T-helper 2 cell treated with Interferon-gamma antibody and Interleukin-4, amounts not matched to agents 5 μg/mL and 100 μg/mL, for 36 hours (primary cell): Measurements from ENCODE around the gene FBXO11.

Source experiments
- DNase-seq: peaks from one replicate; pipeline ENCODE4 v3.0.0; 2021; ENCODE audit warnings: low spot score
- H3K27ac Mint-ChIP-seq: one replicate; pipeline ENCODE4 v1.8.0; 2021; ENCODE audit warnings: mild to moderate bottlenecking, mixed read lengths
- H3K27me3 Mint-ChIP-seq: one replicate; pipeline ENCODE4 v1.8.0; 2021; ENCODE audit warnings: low read depth, mixed read lengths
- H3K36me3 Mint-ChIP-seq: one replicate; pipeline ENCODE4 v1.8.0; 2021; ENCODE audit warnings: low read depth, mixed read lengths
- H3K4me1 Mint-ChIP-seq: one replicate; pipeline ENCODE4 v1.8.0; 2021; ENCODE audit warnings: low read depth, mixed read lengths
- H3K4me3 Mint-ChIP-seq: one replicate; pipeline ENCODE4 v1.8.0; 2022; ENCODE audit warnings: mild to moderate bottlenecking, moderate library complexity, mixed read lengths
- H3K9me3 Mint-ChIP-seq: one replicate; pipeline ENCODE4 v1.8.0; 2021; ENCODE audit warnings: mixed read lengths

The FBXO11 gene

DNA sequence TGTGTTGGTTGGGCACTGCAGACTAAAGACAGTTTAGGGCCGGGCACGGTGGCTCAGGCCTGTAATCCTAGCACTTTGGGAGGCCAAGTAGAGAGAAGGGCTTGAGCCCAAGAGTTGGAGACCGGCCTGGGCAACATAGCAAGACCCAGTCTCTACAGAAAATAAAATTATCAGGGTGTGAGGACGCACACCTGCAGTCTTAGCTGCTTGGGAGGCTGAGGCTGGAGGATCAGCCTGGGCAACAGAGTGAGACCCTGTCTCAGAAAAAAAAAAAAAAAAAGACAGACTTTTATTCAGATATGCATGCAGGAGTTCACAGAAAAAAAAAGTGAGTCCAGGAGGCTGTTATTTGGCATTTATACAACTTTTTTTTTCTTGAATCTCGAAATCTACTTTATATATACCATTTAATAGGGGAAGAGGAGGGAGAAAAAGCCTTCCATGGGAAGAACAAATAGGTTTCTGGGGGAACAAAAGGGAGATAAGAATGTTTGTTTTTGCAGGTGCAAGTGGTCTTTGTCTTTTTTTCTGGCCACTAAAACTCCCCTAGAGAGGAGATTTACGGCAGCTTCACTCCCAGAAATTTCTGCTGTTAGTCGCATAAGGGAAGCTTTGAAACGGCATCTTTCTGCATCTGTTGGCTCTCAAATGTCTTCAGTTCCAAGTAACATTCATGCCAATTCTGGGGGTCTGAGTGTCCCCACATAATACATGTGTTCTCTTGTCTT lies 127.4 kb downstream of the FBXO11 start:
- Mint-ChIP-seq H3K9me3 (no peaks in the 10 kb centered on the region), H3K36me3 (no peaks in the 10 kb centered on the region), H3K27ac (no peak overlapping the region), H3K4me3 (no peak overlapping the region), H3K4me1 (peaks cover 4% of the 10 kb centered on the region), H3K27me3 (peaks cover 5% of the 10 kb centered on the region)
- no peak for DNase-seq

DNA sequence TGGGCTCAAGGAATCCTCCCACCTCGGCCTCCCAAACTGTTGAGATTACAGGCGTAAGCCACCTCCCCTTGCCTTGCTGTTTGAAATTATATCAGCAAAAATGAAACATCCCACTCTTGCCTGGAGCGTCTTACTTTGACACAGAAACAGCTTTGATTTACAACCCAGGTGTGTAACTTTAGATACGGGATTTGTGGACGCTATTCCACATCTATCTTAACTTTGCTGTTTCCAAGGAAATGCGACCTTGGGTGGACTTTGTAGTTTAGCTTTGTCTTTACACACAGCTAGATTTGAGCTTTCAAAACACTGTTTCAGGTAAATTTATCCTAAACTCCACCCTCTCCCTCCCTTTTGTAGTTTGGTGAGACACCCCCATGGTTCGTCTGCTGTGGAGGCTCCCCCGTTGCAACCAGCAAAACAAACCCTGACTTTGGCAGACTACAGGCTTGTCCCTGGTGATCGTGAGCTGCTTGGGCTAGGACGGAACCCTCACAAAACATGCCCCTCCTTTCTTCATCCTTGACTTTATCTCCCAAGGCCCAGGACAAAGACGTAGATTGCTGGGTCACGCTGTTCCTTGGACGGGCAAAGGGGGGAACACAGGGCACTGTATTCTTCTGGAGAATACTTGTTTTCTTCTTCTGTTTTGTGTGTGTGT lies 128.9 kb downstream of the FBXO11 start:
- Mint-ChIP-seq H3K36me3 (no peaks in the 10 kb centered on the region), H3K4me1 (peaks cover 4% of the 10 kb centered on the region), H3K4me3 (no peak overlapping the region), H3K9me3 (no peaks in the 10 kb centered on the region), H3K27me3 (peaks cover 5% of the 10 kb centered on the region), H3K27ac (no peak overlapping the region)
- DNase-seq, result no peak

DNA sequence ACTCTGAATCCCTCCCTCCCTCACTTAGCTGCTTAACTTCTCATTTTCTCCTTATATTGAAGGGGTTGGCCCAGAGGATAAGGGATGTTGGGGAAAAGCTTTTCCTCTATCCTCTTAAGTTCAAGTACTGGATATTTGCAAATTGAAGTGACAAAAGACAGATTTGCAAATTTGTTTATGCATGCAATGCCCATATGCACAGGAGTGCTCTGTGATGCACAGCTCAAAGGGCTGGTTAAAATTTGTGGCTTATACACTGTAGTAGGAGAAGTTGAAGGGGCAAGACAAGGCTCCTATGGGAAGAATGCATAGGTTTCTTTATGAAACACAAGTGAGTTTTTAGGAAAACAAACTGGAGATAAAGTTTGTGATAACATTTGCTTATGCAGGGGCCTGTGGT lies 131.7 kb downstream of the FBXO11 start:
- Mint-ChIP-seq H3K9me3 (no peaks in the 10 kb centered on the region), H3K4me3 (no peak overlapping the region), H3K27ac (no peak overlapping the region), H3K27me3 (peaks cover 5% of the 10 kb centered on the region), H3K4me1 (peaks cover 4% of the 10 kb centered on the region), H3K36me3 (no peaks in the 10 kb centered on the region)
- no peak for DNase-seq

DNA sequence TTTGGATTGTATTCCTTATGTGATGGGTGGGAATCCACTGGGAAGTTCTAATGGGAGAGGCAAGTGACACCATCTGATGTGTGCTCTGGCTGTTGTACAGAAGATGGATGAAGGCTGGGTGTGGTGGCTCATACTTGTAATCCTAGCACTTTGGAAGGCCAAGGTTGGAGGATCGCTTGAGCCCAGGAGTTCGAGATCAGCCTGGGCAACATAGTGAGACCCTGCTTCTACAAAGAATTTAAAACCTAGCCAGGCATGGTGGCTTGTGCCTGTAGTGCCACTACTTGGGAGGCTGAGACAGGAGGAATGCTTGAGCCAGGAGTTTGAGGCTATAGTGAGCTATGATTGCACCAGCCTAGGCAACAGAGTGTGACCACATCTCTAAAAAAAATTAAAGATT lies 134.0 kb downstream of the FBXO11 start:
- no peaks in the 10 kb centered on the region for H3K9me3 Mint-ChIP-seq
- H3K27me3 Mint-ChIP-seq, result peaks cover 5% of the 10 kb centered on the region
- H3K36me3 Mint-ChIP-seq, result no peaks in the 10 kb centered on the region
- DNase-seq, result no peak
- no peak overlapping the region for H3K27ac Mint-ChIP-seq
- H3K4me3 Mint-ChIP-seq, result no peak overlapping the region
- peaks cover 7% of the 10 kb centered on the region for H3K4me1 Mint-ChIP-seq

DNA sequence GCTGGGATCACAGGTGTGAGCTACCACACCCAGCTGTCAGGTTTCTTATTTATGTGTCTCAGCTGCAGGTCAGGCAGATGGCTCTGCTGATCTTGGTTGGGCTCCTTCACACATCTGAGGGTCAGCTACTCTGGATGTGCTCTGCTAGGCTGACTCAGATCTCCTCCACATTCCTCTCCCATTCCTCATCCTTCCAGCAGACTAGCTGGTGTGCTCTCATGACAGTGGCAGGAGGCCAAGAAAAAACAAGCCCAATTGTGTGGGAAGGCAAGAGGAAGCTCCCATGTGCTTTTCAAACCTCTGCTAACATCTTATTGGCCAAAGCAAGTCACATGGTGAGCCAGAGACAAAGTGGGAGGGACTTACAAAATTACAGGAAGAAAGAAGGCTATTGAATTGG lies 135.1 kb downstream of the FBXO11 start:
- H3K27me3 Mint-ChIP-seq, result peaks cover 5% of the 10 kb centered on the region
- H3K36me3 Mint-ChIP-seq, result no peaks in the 10 kb centered on the region
- peaks cover 7% of the 10 kb centered on the region for H3K4me1 Mint-ChIP-seq
- no peak for DNase-seq
- H3K4me3 Mint-ChIP-seq, result no peak overlapping the region
- H3K9me3 Mint-ChIP-seq, result no peaks in the 10 kb centered on the region
- H3K27ac Mint-ChIP-seq, result no peak overlapping the region

DNA sequence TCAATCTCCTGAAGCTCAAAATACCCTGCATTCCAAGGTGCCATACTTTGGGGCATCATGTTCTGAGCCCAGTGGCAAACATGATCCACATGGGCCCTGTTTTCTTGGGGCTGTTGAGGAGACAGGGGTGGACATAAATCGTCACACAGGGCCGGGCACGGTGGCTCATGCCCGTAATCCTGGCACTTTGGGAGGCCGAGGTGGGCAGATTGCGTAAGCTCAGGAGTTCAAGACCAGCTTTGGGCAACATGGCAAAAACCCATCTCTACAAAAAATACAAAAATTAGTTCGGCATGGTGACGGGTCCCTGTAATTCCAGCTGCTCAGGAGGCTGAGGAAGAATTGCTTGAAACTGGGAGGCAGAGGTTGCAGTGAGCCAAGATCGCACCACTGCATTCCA lies 137.0 kb downstream of the FBXO11 start:
- H3K4me3 Mint-ChIP-seq, result no peak overlapping the region
- no peak for DNase-seq
- no peaks in the 10 kb centered on the region for H3K9me3 Mint-ChIP-seq
- no peaks in the 10 kb centered on the region for H3K36me3 Mint-ChIP-seq
- H3K27me3 Mint-ChIP-seq, result no peaks in the 10 kb centered on the region
- peaks cover 7% of the 10 kb centered on the region for H3K4me1 Mint-ChIP-seq
- no peak overlapping the region for H3K27ac Mint-ChIP-seq

DNA sequence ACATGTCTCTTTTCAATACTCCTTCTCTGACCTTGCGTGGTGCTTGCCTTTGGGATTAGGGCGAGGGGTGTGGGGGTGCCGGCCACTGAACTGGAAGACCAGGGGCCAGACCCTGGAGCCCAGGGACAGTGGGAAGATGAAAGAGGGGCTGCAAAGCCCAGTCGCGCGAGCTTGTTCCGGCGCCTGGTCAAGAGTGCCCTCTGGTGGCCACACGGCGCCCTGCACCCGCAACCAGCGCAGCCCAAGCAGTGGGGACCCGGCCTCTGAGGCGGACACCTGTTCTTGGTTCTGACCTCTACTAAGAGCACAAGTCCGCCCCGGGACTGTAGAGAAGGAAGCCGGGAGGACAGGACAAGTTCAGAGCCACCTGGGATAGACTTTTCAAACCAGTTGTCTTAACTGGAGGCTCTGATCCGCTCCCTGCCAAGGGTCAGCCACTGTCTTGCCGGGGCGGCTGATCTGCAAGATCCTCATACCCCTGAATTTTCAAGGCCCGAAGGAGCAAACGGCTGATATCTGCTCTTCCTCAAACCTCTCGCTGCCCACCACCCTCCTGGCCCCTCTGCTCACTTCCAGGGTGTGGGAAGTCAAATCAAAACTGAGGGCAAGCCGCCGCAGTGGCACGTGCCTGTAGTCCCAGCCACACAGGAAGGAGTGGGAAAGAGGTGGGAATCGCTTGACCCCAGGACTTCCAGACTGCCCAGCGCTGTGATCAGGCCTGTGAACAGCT lies 138.3 kb downstream of the FBXO11 start:
- no peaks in the 10 kb centered on the region for H3K9me3 Mint-ChIP-seq
- H3K36me3 Mint-ChIP-seq, result no peaks in the 10 kb centered on the region
- peak; percentile 57 for DNase-seq
- H3K4me3 Mint-ChIP-seq, result peak overlapping the region; percentile 71
- H3K27ac Mint-ChIP-seq, result peak overlapping the region; percentile 31
- no peaks in the 10 kb centered on the region for H3K27me3 Mint-ChIP-seq
- H3K4me1 Mint-ChIP-seq, result peaks cover 7% of the 10 kb centered on the region

DNA sequence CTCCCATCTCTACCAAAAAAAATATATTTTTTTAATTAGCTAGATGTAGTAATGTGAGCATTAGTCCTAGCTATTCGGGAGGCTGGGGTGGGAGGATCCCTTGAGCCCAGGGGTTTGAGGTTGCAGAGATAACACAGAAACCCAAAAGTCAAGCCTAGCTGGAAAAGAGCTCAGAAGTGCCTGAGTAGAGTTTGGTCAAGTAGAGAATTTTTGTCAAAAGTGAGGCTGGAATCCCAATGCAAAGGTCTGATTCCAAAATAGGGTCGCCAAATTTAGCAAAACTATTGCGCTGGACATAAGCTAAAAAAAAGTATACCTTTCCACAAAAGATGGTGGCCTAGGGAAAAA lies 138.8 kb downstream of the FBXO11 start:
- no peak for DNase-seq
- Mint-ChIP-seq H3K27ac (no peak overlapping the region), H3K36me3 (no peaks in the 10 kb centered on the region), H3K27me3 (no peaks in the 10 kb centered on the region), H3K4me1 (peaks cover 7% of the 10 kb centered on the region), H3K4me3 (no peak overlapping the region), H3K9me3 (no peaks in the 10 kb centered on the region)

DNA sequence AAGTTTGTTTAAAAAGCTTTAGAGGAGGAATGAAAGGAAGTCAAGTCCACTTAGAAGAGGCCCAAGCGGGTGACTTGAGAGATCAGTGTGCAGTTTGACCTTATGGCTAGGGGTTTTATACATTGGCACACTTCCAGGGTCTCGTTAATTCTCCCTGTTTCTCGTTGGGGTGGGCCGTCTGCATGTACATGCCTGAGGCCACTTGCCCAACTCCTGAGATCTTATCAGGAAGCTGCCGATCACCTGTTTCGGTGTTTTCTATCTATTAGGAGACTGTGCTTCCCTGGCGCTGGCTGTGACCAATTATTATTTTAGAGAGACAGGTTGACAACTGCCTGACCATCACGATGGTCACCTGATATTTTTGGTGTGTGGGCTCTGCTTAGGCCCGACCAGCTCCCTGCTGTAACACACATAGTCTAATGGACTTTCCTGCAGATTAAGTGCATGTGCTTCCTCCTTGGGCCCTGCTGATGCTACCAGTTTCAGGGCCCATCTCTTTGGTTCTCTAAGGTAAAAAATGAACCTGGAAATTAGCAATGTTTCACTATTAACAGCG lies 154.4 kb downstream of the FBXO11 start:
- Mint-ChIP-seq H3K4me1 (peaks cover 5% of the 10 kb centered on the region), H3K9me3 (peaks cover 3% of the 10 kb centered on the region), H3K36me3 (no peaks in the 10 kb centered on the region), H3K27ac (no peak overlapping the region), H3K4me3 (no peak overlapping the region), H3K27me3 (no peaks in the 10 kb centered on the region)
- DNase-seq, result no peak

DNA sequence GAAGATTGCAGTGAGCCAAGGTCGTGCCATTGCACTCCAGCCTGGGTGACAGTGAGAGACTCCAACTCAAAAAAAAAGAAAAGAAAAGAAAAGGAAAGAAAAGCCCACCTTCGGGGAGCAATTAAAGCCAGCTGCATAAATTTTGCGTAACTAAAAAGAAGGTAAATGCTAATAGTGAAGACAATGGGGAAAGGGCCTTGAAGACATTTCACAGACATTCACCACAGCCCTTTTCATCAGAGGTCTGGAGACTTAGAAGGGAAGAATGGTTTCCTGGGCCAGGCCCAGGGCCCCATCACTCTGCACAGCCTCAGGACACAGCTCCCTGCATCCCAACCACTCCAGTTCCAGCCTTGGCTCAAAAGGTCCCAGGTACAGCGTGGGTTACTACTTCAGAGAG lies 158.4 kb downstream of the FBXO11 start:
- H3K36me3 Mint-ChIP-seq, result no peaks in the 10 kb centered on the region
- no peak for DNase-seq
- peaks cover 5% of the 10 kb centered on the region for H3K4me1 Mint-ChIP-seq
- H3K4me3 Mint-ChIP-seq, result no peak overlapping the region
- peaks cover 7% of the 10 kb centered on the region for H3K9me3 Mint-ChIP-seq
- peaks cover 8% of the 10 kb centered on the region for H3K27me3 Mint-ChIP-seq
- H3K27ac Mint-ChIP-seq, result no peak overlapping the region

DNA sequence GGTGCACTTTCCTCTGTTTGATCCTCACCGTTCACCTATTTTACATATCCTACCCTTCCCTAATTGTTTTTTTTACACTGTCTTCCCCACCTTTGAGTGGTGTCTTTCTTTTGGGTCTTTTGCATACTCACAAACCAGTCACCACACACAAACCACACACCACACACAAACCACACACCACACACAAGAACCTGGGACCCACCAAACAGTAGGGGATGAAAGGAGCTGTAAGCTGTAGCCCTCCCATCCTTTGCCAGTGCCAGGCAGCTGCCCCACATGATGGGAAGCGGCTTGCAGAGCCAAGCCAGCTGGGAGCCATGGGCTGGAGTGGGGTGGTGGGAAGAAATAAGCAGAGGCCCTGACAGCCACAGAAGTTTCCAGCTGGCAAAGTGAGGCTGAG lies 162.2 kb downstream of the FBXO11 start:
- no peak overlapping the region for H3K27ac Mint-ChIP-seq
- H3K4me3 Mint-ChIP-seq, result no peak overlapping the region
- peaks cover 7% of the 10 kb centered on the region for H3K9me3 Mint-ChIP-seq
- no peak for DNase-seq
- peaks cover 2% of the 10 kb centered on the region for H3K4me1 Mint-ChIP-seq
- no peaks in the 10 kb centered on the region for H3K36me3 Mint-ChIP-seq
- H3K27me3 Mint-ChIP-seq, result peaks cover 8% of the 10 kb centered on the region

DNA sequence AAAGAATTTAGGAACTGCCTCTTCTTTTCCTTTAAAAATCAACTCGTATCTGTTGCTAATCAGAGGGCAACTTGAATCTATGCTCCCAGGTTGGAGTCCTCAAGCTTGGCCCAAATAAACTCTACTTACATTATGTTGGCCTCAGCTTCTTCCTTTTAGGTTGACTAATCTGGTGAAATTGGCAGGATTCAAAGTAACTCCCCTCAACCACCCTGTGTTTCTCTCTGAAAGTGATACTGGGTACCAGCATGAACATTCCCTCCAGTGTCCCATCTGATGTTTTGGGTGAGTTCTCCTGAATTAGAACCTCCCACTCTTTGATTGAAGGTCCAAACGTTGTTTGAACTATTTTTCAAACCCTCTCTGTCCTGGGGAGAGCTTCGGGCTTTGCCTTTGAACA lies 164.7 kb downstream of the FBXO11 start:
- no peak for DNase-seq
- H3K9me3 Mint-ChIP-seq, result peaks cover 1% of the 10 kb centered on the region
- H3K36me3 Mint-ChIP-seq, result no peaks in the 10 kb centered on the region
- no peak overlapping the region for H3K4me3 Mint-ChIP-seq
- no peak overlapping the region for H3K27ac Mint-ChIP-seq
- H3K4me1 Mint-ChIP-seq, result peaks cover 2% of the 10 kb centered on the region
- H3K27me3 Mint-ChIP-seq, result peaks cover 12% of the 10 kb centered on the region

DNA sequence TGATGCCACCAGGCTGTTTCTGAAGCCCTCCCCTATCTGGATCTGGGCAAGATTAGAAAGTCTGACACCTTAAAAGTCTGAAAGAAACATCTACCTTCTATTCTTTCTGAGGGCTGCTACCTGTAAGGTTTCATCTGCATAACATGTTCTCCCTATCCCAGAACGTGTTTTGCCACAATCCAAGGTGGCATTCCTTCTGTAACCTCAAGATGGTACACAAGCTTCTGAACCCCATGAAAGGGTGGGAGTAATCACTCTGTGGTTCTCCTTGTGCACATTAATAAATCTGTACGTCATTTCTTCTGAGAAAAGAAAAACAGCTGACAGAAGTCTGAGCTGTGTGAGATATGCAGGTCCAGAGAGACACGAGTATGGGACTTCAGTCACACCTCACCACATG lies 165.2 kb downstream of the FBXO11 start:
- Mint-ChIP-seq H3K4me1 (peaks cover 2% of the 10 kb centered on the region), H3K4me3 (no peak overlapping the region), H3K27ac (no peak overlapping the region)

More for the DNA sequence above, 165.2 kb downstream of the FBXO11 start:
- no peak for DNase-seq
- Mint-ChIP-seq H3K27me3 (peaks cover 12% of the 10 kb centered on the region), H3K36me3 (no peaks in the 10 kb centered on the region), H3K9me3 (no peaks in the 10 kb centered on the region)
